Uterus (tissue), 4 donors: ENCODE results near the gene ENO4. TPM values are rescaled to one million over a fixed set of nuclear protein-coding genes. Genes with fewer than 3 reads are reported as not detected.
A peak's percentile ranks its signal among the peaks of the same experiment; 100 is the strongest.

Experiments used
- DNase-seq, 2 donors: peaks; one replicate each; pipeline ENCODE4 v3.0.0-alpha.2; 2019 to 2020
- H3K27ac ChIP-seq, 2 donors: fragments of 200-600 bp; sonication (generic); 1 replicate in 1 of 2; 2 replicates in 1 of 2; pipeline ENCODE4 v1.5.1; 2016 to 2018
- H3K27me3 ChIP-seq, 2 donors: fragments of 200-600 bp; sonication (generic); one replicate each; pipeline ENCODE4 v1.5.1; 2018 to 2019; ENCODE audit warnings: control low read depth in 1 of 2
- H3K36me3 ChIP-seq, 2 donors: fragments of 200-600 bp; sonication (generic); one replicate each; pipeline ENCODE4 v1.5.1; 2019; ENCODE audit warnings: control low read depth in 1 of 2
- H3K4me1 ChIP-seq, 2 donors: fragments of 200-600 bp; sonication (generic); one replicate each; pipeline ENCODE4 v1.5.1; 2018 to 2019; ENCODE audit warnings: control low read depth in 1 of 2
- H3K4me3 ChIP-seq, 2 donors: fragments of 200-600 bp; sonication (generic); 1 replicate in 1 of 2; 2 replicates in 1 of 2; pipeline ENCODE4 v1.5.1; 2018 to 2019; ENCODE audit warnings: mild to moderate bottlenecking in 1 of 2
- H3K9me3 ChIP-seq, 2 donors: fragments of 200-600 bp; sonication (generic); one replicate each; pipeline ENCODE4 v1.5.1; 2019; ENCODE audit warnings: control low read depth in 1 of 2
- POLR2A ChIP-seq, 2 donors: fragments of 450-650 bp; IDR thresholded peaks; one replicate each; pipeline ENCODE4 v1.6.1; 2016; ENCODE audit warnings: antibody characterized with exemption in 2 of 2, mild to moderate bottlenecking in 1 of 2, moderate library complexity in 1 of 2
- intact Hi-C: fragments of 100-400 bp; cut with DNase I; formaldehyde crosslinking; loops from one replicate; pipeline ENCODE4 v1.15.1; 2023; ENCODE audit warnings: low total_unique reads
- total RNA-seq, 4 donors: library from RNA; depleted of rRNA in 3 of 4; stranded (reverse); fragments of >200 nt in 3 of 4; gene quantifications; one replicate each; pipeline versions ENCODE4 v1.1.0 to v1.2.4, GENCODE V29; 2014 to 2023
- TF ChIP-seq, protein P1 (sequence below), 4 experiments: fragments of 200-600 bp in 2 of 4; fragments of 450-650 bp in 2 of 4; sonication (generic) in 2 of 4; IDR thresholded peaks; one replicate each; pipeline ENCODE4 v1.5.1; 2016 to 2019; ENCODE audit warnings: antibody characterized with exemption in 4 of 4, mild to moderate bottlenecking in 2 of 4, moderate library complexity in 1 of 4
- donor health status: DM: yes; HTN: yes; CAD: no.

Gene ENO4
- total RNA-seq, 4 donors from 2014 or later = 0.67 to 2.6 (median 2.2) TPM; not detected in 1

DNA sequence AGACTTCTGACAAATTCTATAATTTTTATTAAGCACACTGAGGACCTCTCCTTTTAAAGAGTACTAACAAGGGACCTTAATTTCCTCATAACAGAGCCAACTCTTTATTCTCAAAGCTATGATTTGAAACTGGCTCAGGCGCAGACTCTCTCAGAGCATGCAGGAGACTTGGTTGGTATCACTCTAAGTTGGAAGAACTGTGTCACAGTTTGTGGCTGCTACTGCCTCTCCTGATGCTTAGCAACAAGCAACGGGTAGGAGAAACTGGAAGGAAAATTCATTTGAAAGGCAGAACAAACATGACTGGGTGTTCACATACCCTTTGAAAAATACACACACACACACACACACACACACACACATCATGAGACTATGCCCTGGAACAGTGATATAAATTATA is 33.3 kb downstream of the ENO4 start:
- Histone ChIP-seq H3K27ac (no peak overlapping the region), H3K9me3 (no peaks in the 10 kb centered on the region), H3K27me3 (no peaks in the 10 kb centered on the region), H3K36me3 (no peaks in the 10 kb centered on the region), H3K4me3 (no peak overlapping the region), H3K4me1 (no peaks in the 10 kb centered on the region)
- DNase-seq = no peak
- intact Hi-C loops = no loop called here
- TF ChIP-seq, protein P1, sequence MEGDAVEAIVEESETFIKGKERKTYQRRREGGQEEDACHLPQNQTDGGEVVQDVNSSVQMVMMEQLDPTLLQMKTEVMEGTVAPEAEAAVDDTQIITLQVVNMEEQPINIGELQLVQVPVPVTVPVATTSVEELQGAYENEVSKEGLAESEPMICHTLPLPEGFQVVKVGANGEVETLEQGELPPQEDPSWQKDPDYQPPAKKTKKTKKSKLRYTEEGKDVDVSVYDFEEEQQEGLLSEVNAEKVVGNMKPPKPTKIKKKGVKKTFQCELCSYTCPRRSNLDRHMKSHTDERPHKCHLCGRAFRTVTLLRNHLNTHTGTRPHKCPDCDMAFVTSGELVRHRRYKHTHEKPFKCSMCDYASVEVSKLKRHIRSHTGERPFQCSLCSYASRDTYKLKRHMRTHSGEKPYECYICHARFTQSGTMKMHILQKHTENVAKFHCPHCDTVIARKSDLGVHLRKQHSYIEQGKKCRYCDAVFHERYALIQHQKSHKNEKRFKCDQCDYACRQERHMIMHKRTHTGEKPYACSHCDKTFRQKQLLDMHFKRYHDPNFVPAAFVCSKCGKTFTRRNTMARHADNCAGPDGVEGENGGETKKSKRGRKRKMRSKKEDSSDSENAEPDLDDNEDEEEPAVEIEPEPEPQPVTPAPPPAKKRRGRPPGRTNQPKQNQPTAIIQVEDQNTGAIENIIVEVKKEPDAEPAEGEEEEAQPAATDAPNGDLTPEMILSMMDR (IDR thresholded peaks at IDR 0.05) = no peak
- TF ChIP-seq POLR2A (IDR thresholded peaks at IDR 0.05) = no peak

DNA sequence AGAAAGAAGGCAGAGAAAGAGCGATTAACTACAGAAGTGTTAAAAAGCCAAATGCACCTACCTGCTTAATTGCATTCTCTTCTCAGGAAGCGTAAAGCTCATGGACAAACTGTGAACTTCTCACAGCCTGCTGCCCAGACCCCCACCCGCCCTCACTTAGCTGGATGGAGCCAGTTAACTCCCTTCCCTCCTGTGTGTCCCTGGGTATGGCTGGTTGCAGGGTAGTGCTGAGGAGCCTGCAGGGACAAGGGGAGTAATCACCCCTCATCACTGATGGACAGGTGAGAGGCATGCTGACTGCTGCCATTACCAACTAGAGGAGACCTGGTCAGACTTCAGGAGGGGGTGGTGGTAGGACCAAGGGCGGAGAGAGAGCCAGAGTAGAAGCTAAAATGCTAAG is 37.5 kb downstream of the ENO4 start:
- TF ChIP-seq POLR2A (IDR thresholded peaks at IDR 0.05) = no peak
- TF ChIP-seq, protein P1 (IDR thresholded peaks at IDR 0.05) = no peak
- Histone ChIP-seq H3K4me3 (no peak overlapping the region), H3K27me3 (no peaks in the 10 kb centered on the region), H3K4me1 (no peaks in the 10 kb centered on the region), H3K9me3 (no peaks in the 10 kb centered on the region), H3K27ac (no peak overlapping the region), H3K36me3 (no peaks in the 10 kb centered on the region)
- intact Hi-C loops = no loop called here
- DNase-seq = no peak

DNA sequence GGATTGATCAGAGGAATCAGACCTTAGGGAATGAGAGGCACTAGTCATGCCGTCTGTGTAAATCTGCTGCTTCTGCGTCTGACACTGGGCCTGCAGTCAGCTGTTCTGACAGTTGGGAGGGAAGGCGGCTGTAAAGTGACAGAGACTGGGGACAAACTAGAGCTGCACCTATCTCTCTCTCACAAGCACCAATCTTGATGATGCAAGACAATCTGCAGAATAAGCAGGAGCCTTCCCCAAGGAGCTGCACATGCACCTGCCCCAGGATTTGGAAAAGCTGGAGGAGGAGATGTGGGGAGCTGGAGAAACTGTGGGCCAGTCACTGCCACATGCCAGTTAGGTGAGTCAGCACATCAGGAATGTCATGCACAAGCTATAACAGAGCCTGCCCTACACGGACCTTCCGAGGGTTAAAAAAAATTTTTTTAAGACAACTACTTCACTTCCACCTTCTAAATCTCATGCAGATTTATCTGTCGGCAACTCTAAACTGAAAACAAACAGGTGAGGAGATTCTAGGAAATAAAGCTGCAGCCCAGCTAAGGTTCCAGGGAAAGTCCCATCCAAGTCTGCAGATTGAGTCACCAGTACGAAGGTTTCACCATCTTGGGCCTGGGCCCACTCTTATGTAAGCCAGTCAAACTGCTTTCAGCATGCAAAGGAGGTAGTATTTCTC is 39.2 kb downstream of the ENO4 start:
- no peak overlapping the region for H3K4me3 ChIP-seq
- intact Hi-C loops = no loop called here
- TF ChIP-seq, protein P1 (IDR thresholded peaks at IDR 0.05) = no peak
- TF ChIP-seq POLR2A (IDR thresholded peaks at IDR 0.05) = no peak
- DNase-seq = peak; percentile 40 to 61
- H3K27me3 ChIP-seq = no peaks in the 10 kb centered on the region
- no peaks in the 10 kb centered on the region for H3K9me3 ChIP-seq
- no peaks in the 10 kb centered on the region for H3K4me1 ChIP-seq
- no peaks in the 10 kb centered on the region for H3K36me3 ChIP-seq
- no peak overlapping the region for H3K27ac ChIP-seq

DNA sequence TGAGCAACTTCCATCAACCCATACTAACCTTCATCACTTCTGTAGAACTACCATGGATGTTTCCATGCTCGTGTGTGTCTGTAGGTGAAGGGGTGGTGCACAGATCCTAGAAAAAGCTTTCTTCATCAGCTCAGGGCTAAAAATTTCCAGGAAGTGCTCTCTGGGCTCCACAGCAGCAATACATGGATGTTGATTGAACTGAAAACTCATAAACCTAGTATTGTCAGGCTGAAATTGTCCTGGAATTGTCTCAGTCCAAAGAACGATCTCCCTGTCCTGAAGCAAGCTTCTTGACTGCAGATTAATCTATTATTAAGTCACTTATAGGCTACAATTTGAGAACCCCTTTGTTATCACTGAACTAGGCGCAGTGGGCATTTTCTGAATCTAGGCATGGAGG is 39.8 kb downstream of the ENO4 start:
- Histone ChIP-seq H3K4me3 (no peak overlapping the region), H3K9me3 (no peaks in the 10 kb centered on the region), H3K4me1 (no peaks in the 10 kb centered on the region), H3K27ac (no peak overlapping the region), H3K27me3 (no peaks in the 10 kb centered on the region), H3K36me3 (no peaks in the 10 kb centered on the region)
- no peak for DNase-seq
- intact Hi-C loops = no loop called here
- TF ChIP-seq, protein P1 (IDR thresholded peaks at IDR 0.05) = no peak
- no peak for TF ChIP-seq POLR2A (IDR thresholded peaks at IDR 0.05)

DNA sequence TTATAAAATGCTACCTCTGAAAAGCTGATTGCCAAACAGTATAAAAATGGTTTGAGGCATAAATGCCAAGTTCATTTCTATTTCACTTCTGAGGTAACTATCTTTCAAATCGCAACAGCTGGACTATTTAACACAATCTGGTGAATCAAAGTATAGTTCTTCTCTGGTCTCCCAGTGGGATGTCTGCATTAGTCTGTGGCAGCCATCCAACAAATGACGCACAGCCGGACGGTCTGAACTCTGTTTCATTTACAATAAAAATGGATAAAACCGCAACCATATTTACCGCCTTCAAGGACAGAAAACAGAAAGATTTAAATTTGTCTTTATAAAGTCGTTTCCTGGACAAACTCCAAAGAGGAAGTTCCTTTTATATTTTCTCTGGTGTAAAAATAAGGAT is 41.9 kb downstream of the ENO4 start:
- Histone ChIP-seq H3K4me3 (no peak overlapping the region), H3K9me3 (no peaks in the 10 kb centered on the region), H3K4me1 (no peaks in the 10 kb centered on the region), H3K27me3 (no peaks in the 10 kb centered on the region), H3K36me3 (no peaks in the 10 kb centered on the region), H3K27ac (no peak overlapping the region)
- TF ChIP-seq, protein P1 (IDR thresholded peaks at IDR 0.05) = no peak
- no peak for TF ChIP-seq POLR2A (IDR thresholded peaks at IDR 0.05)
- intact Hi-C loops = no loop called here
- peak in 1 of 2 donors; percentile 32 for DNase-seq
